Right hindlimb (tissue), 1 donor: ENCODE data around the gene KCNMA1.
A peak's percentile ranks its signal among the peaks of the same experiment; 100 is the strongest.
"Not testable (repeated sequence)": the region's sequence is repeated elsewhere in the genome, so short reads cannot be mapped to it uniquely, and the experiment has no call there.

Source experiments
- DNase-seq: peaks from one replicate; pipeline ENCODE4 v3.0.0-alpha.2; 2018

The KCNMA1 gene

DNA sequence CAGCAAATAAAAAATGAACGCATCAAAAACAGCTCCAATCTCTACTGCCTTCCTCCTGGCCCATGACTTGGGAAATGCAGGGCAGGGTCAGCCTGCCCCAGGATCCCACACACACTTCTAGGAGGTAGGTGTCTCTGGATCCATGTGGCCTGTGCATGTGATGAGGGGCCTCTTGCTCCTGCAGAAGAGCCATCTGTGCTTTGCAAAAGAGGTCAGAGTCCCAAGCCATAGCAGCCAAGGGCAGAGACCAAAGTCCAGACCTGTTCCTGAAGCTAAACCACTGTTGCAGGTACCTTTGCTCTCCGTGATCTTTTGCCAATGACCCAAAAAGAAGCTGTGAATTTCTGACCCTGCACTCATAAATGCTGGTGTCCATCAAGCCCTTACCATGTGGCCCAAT lies 57.1 kb downstream of the KCNMA1 start:
- no peak for DNase-seq

DNA sequence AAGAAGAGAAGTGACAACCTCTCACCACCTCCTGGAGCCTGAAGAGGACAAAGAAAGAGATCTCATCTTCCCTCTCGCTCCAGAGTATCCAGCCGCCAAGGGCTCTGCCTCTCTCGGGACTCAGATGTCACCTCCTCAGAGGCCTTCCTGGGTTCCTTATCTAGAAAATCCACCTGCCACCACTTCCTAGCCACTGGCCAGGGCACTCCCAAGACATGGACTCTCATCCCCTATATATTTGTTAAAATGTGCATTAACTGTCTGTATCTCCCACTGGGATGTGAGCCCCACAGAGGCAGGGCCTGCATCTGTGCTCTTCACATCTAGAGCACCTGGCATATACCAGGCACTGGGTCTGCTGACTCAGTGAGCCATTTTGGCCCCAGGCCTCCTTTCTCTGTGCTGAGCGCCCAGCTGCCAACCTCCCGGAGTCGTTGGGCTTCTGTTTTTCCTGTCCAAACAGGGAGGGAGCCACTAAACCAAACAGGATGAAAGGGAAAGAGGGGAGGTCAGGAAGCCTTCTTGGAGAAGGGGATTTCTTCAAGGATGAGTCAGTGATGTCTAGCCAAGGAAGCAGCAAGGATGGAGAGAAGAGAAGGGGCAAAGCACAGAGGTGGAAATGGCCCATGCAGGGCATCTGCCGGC lies 58.9 kb downstream of the KCNMA1 start:
- no peak for DNase-seq

DNA sequence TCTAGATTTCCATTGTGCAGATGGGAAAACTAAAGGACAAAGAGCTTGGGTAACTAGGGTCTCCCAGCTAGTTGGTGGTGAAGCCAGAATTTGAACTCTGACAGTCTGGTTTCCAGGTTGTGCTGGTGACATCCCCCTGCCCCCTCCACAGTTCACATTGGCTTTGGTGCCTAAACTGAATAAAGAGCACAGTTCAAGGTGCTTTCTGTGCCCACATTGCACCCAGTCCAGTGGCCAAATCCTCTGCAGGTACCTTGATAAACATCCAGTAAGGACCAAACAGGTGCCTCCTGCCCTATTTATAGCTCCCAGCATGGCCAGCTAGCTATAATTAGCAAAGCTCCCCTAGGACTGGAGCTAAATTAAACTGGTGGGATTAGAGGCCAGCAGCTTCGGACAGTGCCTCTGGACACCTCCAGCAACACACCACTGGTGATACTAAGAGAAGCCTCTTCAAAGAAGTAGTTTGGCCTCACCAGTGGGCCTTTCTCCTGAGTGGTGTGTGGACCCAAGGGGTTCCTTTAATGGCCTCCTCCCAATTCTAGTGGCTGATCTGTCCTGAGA lies 59.9 kb downstream of the KCNMA1 start:
- no peak for DNase-seq

DNA sequence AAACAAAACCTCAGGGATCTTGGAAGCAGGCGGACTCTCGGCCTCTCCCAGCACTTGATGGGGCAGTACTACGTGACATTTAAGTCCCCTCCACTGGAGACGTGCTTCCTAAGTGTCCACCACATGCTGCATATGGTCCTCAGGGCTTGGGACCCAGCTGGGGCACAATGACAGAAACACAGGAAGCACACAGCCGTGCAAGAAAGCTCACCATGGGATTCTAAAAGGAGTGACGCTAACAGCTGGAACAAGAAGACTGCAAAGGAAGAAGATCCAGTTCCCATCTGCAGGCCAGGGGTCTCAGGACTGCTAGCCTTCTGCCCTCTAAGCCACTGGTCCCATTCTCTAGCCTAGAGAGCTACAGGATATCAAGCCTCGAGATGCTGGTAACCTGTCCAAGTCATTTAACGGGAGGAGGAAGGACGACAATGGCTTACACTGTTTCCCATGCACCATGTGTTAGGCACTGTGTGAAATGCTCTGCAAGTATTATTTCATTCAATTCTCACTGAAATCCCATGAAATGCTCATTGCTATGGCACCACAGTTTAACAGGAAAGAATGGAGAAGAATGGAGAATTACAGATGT lies 61.1 kb downstream of the KCNMA1 start:
- no peak for DNase-seq

DNA sequence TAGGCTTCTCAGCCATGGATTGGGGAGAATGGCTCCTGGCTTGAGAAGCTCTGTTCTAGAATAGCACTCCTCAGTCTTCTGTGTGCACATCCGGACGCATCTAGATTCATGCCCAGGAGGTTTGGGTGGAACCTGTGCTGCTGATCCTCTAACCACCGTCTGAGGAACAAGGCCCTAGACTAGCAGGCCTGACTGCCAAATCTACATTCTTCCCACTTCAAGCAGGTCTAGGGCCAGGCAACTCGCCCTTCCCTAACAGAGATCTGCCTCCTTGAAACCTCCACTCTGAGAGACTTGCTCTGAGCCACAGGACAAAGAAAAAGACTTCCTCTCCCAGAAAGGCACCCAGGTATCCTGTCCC lies 61.6 kb downstream of the KCNMA1 start:
- no peak for DNase-seq

DNA sequence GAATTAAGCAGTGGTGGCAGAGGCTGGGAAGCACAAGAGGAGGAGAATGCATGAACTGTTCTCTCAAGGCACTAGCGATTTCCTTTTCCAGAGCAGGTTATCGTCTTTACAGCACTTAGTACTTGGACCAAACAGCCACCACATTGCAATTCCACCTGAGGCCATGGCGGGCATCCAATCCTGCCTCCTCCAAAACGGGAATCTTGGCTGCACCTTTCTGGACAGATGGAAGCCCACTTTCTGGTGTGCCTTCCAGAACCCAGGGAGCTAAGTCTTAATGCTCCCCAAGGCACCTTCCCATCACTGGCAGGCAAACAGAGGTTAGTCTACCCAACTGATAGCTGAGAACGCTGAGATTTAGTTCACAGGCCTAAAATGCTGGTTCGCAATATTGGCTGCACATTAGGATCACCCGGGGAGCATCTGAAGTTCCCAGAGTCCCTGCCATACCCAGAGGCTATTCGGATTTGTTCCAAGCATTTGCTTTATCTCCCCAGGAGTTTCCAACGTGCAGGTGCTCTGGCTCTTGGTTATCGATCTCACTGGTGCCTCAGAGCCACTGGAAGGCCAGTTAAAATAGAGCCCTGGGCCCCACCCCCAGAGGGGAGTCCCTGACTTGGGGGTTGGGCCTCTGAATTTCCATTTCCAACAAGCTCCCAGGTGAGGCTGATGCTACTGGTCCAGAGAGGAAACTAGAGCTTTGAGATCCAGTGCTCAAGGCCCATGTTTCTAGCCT lies 62.2 kb downstream of the KCNMA1 start:
- DNase-seq: no peak

DNA sequence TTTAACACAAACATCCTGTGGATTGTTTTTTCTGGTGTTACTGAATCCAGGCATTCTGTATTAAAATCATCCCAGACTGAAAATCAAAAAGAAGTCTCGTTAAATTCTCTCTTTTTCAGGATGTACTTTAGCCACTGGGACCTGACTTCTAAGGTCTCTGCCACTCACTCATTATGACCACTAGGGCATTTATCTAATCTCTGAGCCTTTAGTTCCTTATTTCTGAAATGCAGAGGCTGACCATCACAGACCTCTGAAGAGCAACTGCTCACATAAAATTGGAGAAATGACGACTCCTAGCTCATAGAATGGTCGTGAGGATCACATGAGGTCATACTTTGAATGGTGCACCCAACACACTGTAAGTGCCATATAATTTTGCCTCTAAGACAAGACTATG lies 63.2 kb downstream of the KCNMA1 start:
- no peak for DNase-seq

DNA sequence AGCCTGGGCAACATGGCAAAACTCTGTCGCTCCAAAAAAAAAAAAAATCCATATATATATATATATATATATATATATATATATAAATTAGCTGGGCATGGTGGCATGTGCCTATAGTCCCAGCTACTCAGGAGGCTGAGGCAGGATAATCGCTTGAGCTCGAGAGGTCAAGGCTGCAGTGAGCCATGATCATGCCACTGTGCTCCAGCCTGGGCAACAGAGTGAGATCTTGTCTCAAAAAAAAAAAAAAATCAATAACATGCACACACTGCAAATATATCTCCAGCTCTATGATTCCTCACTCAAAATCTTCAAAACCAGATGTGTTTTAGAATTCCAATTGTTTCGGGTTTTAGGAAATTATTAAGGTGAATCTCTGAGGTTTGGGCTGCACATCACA lies 65.1 kb downstream of the KCNMA1 start:
- not testable (repeated sequence) for DNase-seq

DNA sequence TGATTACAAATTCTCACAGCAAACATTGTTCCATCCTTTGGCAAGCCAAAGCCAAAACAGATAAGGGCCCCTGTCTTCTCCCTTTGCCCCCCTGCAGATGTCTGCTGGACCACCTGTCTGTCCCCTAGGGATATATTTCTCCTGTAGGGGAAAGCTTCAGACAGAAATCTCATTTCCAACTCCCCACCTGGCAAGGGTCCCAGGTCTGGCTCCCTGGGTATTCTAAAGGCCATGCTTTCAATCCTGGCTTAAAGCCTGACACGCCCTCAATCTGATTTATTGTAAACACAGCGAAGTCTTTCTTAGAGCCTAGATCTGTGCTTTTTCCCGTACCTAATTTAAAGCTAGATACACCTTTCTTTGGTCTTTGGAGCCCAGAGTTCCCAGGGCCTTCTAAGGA lies 66.1 kb downstream of the KCNMA1 start:
- no peak for DNase-seq

DNA sequence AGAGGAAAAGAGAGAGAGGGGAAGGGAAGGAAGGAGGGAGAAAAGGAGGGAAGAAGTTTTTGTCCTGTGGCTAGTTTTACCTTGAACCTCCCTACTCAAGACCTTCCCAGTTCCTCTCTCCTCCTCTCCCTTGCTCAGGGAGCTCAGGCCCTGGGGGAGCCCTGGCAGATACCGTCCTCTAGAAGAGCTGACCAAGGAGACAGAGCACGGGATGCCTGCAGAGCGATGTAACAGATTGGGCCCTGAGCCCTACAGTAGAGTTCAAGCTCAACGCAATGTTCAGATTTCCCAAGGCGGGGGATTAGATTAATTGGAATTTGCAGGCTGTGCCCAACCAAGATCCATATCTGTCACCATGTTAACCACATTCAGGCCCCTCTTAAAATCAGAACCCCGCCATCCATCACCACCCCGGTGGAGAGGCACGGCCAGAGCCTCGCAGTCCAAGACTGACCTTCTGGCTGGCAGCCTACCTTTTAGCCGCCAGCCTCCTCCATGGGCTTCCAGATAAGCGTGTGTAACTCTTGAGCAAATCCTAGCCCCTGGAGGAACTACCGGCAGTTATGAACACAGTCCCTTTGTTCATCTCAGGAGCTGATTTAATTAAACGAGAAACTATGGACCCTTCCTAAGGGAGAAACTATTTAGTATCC lies 70.6 kb downstream of the KCNMA1 start:
- no peak for DNase-seq

DNA sequence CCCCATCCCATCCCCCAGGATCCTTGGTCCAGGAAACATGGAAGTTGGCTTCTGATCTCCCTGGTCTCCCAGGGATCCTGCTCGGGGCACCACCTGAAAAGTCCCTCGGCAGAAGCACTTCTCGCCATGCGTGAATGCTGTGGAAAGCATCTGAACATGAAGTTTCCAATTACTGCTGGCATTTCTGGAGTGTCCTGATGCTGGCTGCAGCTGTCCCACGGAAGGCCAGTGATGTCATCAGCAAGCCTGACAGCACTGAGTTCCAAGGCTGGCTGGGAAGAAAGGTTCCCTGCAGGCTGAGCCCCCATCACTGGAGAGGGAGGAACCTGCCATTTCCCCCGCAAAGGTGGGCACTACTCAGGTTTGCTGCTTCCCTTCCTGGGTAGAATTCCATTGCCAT lies 71.4 kb downstream of the KCNMA1 start:
- peak; percentile 65 for DNase-seq

DNA sequence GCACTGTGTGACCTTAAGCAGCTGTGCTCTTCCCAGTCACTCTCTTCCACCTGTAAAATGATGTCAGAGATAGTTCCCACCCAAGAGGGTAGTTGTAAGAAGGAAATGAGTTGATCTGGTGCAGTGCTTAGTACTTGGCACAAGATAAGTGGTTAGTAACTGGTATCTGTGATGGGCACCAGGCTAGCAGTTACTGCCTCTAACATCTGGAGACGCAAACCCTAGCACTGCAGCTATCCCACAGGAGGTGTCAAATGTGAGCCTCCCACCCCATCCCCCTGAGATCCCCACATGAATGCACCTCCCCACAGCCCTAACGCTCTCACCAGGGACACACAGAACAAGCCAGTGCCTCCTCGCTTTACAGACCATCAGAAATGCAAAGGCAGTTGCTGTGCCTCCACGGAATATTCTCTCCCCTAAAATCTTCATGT lies 72.0 kb downstream of the KCNMA1 start:
- DNase-seq: no peak

DNA sequence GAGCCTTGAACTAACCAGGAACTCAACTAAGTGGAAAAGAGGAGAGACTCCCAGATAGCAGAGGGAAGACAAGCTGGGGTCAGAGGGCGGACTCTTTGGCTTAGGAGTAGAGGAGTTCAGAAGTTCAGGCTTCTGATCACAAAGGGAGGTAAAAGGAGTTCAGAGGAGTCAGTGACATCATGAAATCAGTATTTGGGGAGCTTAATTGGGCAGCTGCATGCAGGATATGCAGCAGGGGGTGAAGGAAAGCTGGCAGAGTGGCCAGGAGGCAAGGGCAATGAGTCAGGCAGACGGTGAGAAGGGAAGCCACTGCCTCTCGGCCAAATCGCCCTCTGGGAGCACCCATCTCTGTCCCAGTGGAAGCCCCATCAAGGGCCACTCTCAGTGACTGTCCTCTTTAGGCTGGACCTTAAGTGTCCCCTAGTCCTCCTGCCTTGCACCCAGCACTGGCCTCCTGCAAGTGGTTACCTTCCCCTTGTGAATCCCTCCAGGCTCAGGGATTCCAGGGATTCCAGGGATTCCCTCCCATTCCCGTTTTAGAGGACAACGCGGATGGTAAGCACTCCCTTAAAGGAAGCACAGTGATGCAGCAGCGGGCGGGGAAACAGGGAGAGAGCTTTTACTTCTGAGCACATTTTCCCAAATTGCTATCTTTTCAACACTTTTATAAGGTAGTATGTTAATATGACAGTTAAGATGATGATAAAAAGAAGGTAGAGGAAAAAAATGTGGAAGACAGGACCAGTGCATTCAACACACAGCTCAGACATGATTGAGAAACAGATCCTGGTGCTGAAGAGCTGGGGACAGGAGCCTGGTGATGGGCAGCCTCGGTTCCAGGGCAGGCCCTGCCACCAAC lies 72.6 kb downstream of the KCNMA1 start:
- no peak for DNase-seq

DNA sequence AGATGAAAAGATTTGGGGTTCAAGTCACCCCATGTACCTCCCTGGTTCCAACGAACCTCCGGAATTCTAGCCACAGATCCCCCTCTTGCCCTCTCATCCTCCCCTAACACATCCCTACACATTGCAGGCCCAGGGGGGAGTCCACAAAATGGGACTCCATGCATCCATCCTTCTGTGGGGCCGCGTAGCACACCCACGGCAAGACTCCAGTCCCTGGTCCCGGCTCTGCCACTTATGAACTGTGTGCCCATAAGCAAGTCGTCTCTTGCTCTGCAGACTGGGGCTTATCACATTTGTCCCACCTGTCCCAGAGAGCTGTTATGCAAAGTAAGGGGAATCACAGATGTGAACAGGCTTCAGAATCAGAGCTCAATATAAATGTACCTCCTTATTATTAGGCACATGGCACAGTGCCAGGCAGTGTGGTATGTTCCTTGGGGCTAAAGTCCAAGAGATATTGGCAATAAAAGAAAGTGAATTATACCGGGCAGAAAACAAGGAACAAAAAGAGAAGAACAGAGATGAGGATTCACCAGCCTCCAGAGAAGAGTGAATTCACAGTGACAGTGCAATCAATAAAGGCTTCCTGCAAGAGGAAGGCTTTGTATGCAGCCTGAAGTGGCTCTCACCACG lies 73.9 kb downstream of the KCNMA1 start:
- no peak for DNase-seq

DNA sequence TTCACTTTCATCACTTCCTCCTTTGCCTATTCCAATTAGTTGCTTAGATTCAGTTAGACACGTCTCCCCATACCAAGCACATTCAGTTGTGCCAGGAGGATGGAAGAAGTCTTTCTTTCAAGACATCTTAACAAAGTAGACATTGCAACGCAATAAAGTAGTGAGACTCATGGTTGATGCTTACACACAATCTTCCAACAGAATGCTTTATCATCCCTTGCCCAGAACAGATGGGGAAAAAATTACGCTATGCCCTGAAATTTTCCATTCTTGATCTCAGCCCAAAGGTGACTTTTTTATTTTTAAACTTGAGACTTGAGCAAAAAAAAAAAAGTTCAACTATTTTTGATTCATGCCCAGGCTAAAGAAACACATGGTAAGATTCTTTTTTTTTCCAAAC lies 74.9 kb downstream of the KCNMA1 start:
- no peak for DNase-seq

DNA sequence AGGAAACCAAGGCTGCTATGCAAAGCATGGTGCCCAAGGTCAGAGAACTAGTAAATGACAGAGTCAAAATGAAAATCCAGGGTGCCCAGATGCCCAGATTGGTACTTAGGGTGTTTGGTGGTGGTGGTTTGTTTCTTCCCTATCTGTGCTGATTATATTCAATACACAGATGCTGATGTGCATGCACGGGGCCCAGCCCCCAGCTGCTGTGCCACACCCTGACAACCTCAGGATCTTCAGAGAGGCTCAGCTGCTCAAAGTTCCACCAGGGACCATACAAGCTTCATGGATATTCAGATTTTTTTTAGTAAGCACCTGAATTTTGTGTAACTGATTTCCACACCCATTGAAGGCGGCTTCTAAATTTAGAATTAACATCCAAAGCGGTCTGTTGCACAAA lies 75.6 kb downstream of the KCNMA1 start:
- no peak for DNase-seq

DNA sequence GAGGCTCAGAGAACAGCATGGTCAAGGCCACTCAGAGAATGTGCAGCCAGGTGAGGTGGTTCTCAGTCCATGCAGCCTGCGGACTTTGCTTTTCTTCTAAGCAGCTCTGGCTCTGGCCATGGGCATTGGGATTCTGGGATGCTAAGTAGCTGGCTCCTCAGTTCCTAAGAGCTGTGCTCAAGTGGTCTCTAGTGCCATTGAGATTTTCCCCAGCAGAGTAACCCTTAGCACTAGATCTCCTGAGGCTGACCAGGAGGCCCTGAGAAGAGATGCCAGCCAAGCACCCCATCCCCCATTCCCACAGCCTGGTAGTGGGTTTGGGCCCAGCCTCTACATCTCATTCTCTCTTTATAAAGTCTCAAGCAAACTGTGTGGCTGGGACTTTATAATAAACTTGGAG lies 77.1 kb downstream of the KCNMA1 start:
- DNase-seq: no peak

DNA sequence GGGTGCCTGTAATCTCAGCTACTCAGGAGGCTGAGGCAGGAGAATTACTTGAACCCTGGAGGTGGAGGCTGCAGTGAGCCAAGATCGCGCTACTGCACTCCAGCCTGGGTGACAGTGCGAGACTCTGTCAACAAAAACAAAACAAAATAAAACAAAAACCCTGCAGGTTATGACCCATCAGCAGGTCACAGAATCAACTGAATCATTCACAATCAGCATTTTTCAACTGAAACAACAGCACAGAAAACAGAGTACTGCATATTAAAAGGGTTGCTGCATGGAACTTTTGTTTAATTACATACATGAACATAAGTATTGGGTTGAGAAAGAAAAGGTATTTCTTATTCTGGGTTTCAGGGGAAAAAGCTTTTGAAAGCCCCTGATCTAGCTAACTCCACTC lies 77.6 kb downstream of the KCNMA1 start:
- DNase-seq: no peak

DNA sequence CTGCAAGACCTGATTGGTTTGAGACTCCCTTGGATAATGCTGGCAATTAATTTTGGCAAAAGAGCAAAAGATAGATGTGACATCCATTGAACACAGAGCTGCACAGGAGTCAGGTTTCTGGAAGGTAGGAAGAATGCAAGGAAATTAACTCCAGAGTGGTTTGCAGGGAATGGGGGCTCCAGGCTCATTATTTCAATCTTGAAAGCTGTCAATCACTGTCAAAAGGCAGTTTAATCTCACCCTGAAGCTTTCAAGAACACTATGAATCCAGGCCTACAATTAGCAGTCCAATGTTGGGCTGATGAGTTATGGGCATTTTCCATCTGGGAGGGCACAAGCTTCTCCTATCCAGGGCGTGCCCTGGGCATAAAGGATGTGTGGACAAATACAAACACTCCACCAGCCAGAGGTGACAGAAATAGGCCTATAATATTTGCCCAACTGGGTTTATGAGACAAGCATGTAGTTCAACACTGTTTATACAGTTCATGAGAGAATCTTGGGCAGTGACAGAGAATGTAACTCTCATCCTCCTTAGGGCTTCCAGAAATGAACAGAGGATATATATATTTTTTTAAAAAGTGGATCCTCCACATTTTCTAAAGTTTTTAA lies 80.5 kb downstream of the KCNMA1 start:
- no peak for DNase-seq

DNA sequence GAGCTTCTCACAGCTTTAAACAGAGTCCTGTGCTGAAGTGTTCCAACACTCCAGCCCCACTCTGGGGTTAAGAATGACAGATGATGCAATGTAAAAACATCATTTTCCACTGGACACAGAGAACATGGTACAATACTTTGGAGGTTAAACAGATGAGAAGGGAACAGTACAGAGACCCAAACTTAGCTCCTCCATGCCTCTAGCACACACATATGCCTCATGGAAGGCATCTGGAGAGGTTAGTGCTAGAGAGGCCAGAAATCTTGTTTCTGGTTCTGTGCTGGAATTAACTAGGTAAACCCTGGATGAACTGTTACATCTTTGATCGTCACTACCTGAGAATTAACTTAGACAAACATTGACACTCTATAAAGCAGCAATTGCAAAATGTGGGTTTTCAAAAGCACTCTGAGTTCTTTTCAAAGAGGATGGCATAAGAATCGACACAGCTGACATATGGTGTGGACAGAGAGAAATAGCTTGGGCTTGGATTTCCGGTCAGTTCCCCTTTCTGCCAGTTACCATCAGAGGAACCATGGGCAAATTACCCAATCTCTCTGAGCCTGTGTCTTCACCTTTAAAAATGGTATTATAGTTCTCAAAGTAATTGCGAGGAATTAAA lies 81.9 kb downstream of the KCNMA1 start:
- no peak for DNase-seq

DNA sequence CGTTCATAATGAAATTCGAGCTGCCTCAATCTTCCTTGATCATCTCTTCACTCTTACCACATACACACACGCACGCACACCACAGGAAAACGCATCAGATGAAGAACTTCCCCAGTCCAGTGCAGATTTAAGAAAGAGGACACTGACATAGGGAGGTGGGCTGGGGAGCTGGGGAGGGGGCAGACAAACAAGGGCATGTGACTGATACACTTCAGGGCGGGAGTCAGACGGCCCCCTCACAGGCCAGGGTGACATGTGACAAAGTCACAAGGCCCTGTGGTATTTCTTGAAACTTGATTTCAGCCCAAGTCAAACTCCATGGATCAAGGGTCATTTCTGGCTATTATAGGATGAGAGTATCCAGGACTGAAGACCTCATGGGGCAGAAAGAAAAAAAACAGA lies 82.6 kb downstream of the KCNMA1 start:
- no peak for DNase-seq
